ENCODE results near the gene WRAP53. TPM values are rescaled to one million over a fixed set of nuclear protein-coding genes. Genes with fewer than 3 reads are reported as not detected.

WRAP53 gene
- total RNA-seq, 1 donor from 2014 or later, result 4.7 TPM

DNA sequence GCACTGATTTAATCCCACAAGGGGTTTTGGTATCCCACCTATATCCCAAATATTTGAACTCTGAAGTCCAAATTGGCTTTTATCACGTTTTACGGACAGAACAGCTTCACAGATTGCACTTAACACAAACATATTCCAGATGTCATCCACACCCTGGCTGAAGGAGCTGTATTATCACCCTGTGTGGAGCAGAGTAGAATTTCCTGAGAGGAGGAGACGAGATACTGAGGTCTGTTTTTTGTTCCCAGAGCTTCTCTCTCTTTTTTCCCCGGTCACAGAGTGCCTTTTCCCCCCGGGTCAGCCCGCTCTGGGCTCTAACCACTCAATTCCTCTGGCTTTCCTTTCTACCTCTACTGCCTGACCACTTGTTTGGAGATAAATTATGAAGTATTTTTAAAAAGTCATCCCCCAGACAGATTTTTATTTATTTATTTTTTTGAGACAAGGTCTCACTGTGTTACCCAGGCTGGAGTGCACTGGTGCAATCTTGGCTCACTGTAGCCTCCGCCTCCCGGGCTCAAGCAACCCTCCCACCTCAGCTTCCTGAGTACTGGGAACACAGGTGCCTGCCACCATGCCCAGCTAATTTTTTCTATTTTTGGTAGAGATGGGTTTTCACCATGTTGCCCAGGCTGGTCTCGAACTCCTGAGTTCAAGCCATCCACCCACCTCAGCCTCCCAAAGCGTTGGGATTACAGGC lies 59.9 kb downstream of the WRAP53 start:
- TF ChIP-seq, protein P1, sequence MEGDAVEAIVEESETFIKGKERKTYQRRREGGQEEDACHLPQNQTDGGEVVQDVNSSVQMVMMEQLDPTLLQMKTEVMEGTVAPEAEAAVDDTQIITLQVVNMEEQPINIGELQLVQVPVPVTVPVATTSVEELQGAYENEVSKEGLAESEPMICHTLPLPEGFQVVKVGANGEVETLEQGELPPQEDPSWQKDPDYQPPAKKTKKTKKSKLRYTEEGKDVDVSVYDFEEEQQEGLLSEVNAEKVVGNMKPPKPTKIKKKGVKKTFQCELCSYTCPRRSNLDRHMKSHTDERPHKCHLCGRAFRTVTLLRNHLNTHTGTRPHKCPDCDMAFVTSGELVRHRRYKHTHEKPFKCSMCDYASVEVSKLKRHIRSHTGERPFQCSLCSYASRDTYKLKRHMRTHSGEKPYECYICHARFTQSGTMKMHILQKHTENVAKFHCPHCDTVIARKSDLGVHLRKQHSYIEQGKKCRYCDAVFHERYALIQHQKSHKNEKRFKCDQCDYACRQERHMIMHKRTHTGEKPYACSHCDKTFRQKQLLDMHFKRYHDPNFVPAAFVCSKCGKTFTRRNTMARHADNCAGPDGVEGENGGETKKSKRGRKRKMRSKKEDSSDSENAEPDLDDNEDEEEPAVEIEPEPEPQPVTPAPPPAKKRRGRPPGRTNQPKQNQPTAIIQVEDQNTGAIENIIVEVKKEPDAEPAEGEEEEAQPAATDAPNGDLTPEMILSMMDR (IDR thresholded peaks at IDR 0.05; ENCODE audit: borderline replicate concordance), result no peak
- H3K36me3 ChIP-seq, result no peaks in the 10 kb centered on the region
- intact Hi-C loops (cut with micrococcal nuclease), result loop anchor here (10.0 kb wide), 1 partner anchor 247 kb away; no protein-coding TSS in a partner anchor
- no peak overlapping the region for H3K4me3 ChIP-seq
- no peaks in the 10 kb centered on the region for H3K27me3 ChIP-seq (ENCODE audit: low read depth)
- DNase-seq, result no peak
- H3K27ac ChIP-seq (replicated peaks), result no peak overlapping the region
- H3K9me3 ChIP-seq (replicated peaks), result peaks cover 4% of the 10 kb centered on the region
- H3K4me1 ChIP-seq, result peaks cover 16% of the 10 kb centered on the region

DNA sequence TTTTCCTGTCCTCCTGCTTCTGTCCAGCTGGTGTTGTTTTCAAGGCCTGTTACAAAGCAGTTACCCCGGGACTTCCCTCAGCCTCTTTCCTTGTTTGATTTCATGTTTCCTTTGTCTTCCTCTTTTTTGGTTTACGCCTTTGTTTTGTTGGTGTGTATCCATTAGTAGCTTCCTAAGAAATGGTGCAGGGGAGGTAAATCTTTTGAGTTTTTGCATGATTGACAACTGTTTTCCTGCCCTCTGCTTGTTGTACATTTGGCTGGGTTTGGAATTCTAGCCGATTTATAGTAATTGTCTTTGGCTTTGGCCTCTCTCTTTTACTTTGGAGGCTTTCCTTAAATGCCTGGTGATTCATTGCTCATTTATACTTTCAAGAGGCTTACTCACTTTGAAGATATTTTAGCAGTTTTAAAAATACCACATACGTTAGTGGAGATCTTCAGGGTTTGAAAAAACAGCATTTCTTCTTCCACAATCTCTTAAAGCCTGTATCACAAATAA lies 62.1 kb downstream of the WRAP53 start:
- DNase-seq, result no peak
- no peaks in the 10 kb centered on the region for H3K27me3 ChIP-seq (ENCODE audit: low read depth)
- TF ChIP-seq, protein P1 (IDR thresholded peaks at IDR 0.05; ENCODE audit: borderline replicate concordance), result no peak
- intact Hi-C loops (cut with micrococcal nuclease), result no loop called here
- no peak overlapping the region for H3K27ac ChIP-seq (replicated peaks)
- no peak overlapping the region for H3K4me3 ChIP-seq
- peaks cover 16% of the 10 kb centered on the region for H3K4me1 ChIP-seq
- peaks cover 4% of the 10 kb centered on the region for H3K9me3 ChIP-seq (replicated peaks)
- no peaks in the 10 kb centered on the region for H3K36me3 ChIP-seq

Other genes with a start within 250 kb of the WRAP53 start
- gene FGF11, start 249.0 kb upstream of the WRAP53 start, total RNA-seq, result 6.5 TPM
- gene CHRNB1, start 243.4 kb upstream of the WRAP53 start, total RNA-seq, result 8.7 TPM
- gene ZBTB4, start 208.8 kb upstream of the WRAP53 start, total RNA-seq, result 63.4 TPM
- gene SLC35G6, start 207.0 kb upstream of the WRAP53 start, total RNA-seq, result not detected
- 38.7 TPM for gene POLR2A, start 204.1 kb upstream of the WRAP53 start, total RNA-seq
- gene TNFSF12, start 139.4 kb upstream of the WRAP53 start, total RNA-seq, result 29.9 TPM
- gene TNFSF13, start 129.7 kb upstream of the WRAP53 start, total RNA-seq, result 6.3 TPM
- gene SENP3, start 126.6 kb upstream of the WRAP53 start, total RNA-seq, result 29.5 TPM
- 25.5 TPM for gene CD68, start 108.8 kb upstream of the WRAP53 start, total RNA-seq
- gene MPDU1, start 104.6 kb upstream of the WRAP53 start, total RNA-seq, result 24.9 TPM
- gene SOX15, start 98.4 kb upstream of the WRAP53 start, total RNA-seq, result 1.9 TPM
- gene FXR2, start 73.6 kb upstream of the WRAP53 start, total RNA-seq, result 111 TPM
- 73.5 TPM for gene SAT2, start 60.7 kb upstream of the WRAP53 start, total RNA-seq
- 0.74 TPM for gene SHBG, start 58.3 kb upstream of the WRAP53 start, total RNA-seq
- gene ATP1B2, start 37.6 kb upstream of the WRAP53 start, total RNA-seq, result 2.8 TPM
- gene TP53, start 987 bp upstream of the WRAP53 start, total RNA-seq, result 11.7 TPM
- gene EFNB3, start 16.7 kb downstream of the WRAP53 start, total RNA-seq, result not detected
- 0.33 TPM for gene DNAH2, start 29.3 kb downstream of the WRAP53 start, total RNA-seq
- gene KDM6B, start 145.7 kb downstream of the WRAP53 start, total RNA-seq, result 23.3 TPM
- 26.4 TPM for gene TMEM88, start 166.6 kb downstream of the WRAP53 start, total RNA-seq
- 89.8 TPM for gene NAA38, start 169.1 kb downstream of the WRAP53 start, total RNA-seq
- gene CYB5D1, start 169.5 kb downstream of the WRAP53 start, total RNA-seq, result 17.8 TPM
- gene CHD3, start 200.3 kb downstream of the WRAP53 start, total RNA-seq, result 15.6 TPM
- 1.0 TPM for gene RNF227, start 227.8 kb downstream of the WRAP53 start, total RNA-seq
- 0.30 TPM for gene KCNAB3, start 241.4 kb downstream of the WRAP53 start, total RNA-seq
- gene TRAPPC1, start 243.5 kb downstream of the WRAP53 start, total RNA-seq, result 111 TPM
- 8.7 TPM for gene CNTROB, start 243.7 kb downstream of the WRAP53 start, total RNA-seq

All from left ventricle myocardium inferior (tissue), 1 donor.